Neural crest cell (in vitro differentiated cells): ENCODE results near the gene XPNPEP2. TPM values are rescaled to one million over a fixed set of nuclear protein-coding genes. Genes with fewer than 3 reads are reported as not detected.

Experiments
- DNase-seq: peaks from one replicate; pipeline ENCODE4 v3.0.0; 2021; ENCODE audit warnings: low read depth, mixed read lengths, low spot score
- H3K27ac Mint-ChIP-seq: one replicate; pipeline ENCODE4 v1.8.0; 2021; ENCODE audit warnings: mild to moderate bottlenecking, mixed read lengths; ENCODE audit not compliant: unreplicated experiment
- H3K27me3 Mint-ChIP-seq: 2 replicates; pipeline ENCODE4 v1.8.0; 2021; ENCODE audit warnings: low read depth, mild to moderate bottlenecking, mixed read lengths
- H3K36me3 Mint-ChIP-seq: 2 replicates; pipeline ENCODE4 v1.8.0; 2021; ENCODE audit warnings: low read depth, mild to moderate bottlenecking, mixed read lengths
- H3K4me1 Mint-ChIP-seq: 2 replicates; pipeline ENCODE4 v1.8.0; 2021; ENCODE audit warnings: mixed read lengths
- H3K4me3 Mint-ChIP-seq: one replicate; pipeline ENCODE4 v1.8.0; 2021; ENCODE audit warnings: mild to moderate bottlenecking, mixed read lengths
- H3K9me3 Mint-ChIP-seq: 2 replicates; pipeline ENCODE4 v1.8.0; 2021; ENCODE audit warnings: mixed read lengths
- CTCF ChIP-seq: fragments of 200-600 bp; sonication (generic); conservative IDR thresholded peaks from 2 replicates; pipeline ENCODE4 v1.5.0; 2021; ENCODE audit warnings: antibody characterized with exemption, mild to moderate bottlenecking
- total RNA-seq: library from RNA; stranded (reverse); gene quantifications from 2 replicates; pipeline ENCODE4 v1.2.1, GENCODE V29; 2021

Gene XPNPEP2
- total RNA-seq, 1 donor from 2014 or later, result 0.40 TPM

- Mint-ChIP-seq H3K4me1 (no peaks in the 10 kb centered on the region), H3K9me3 (no peaks in the 10 kb centered on the region), H3K27ac (no peak overlapping the region), H3K36me3 (no peaks in the 10 kb centered on the region), H3K27me3 (no peaks in the 10 kb centered on the region), H3K4me3 (no peak overlapping the region)
- no peak for TF ChIP-seq CTCF
- DNase-seq, result no peak
These were observed 32.7 kb downstream of the XPNPEP2 start for GRCh38 chrX:129771266-129771995.

- Mint-ChIP-seq H3K27me3 (no peaks in the 10 kb centered on the region), H3K36me3 (no peaks in the 10 kb centered on the region), H3K27ac (no peak overlapping the region), H3K9me3 (no peaks in the 10 kb centered on the region), H3K4me1 (no peaks in the 10 kb centered on the region), H3K4me3 (no peak overlapping the region)
- no peak for DNase-seq
- no peak for TF ChIP-seq CTCF
These were observed 34.1 kb downstream of the XPNPEP2 start for GRCh38 chrX:129772796-129773431.

- Mint-ChIP-seq H3K4me3 (no peak overlapping the region), H3K36me3 (no peaks in the 10 kb centered on the region), H3K4me1 (no peaks in the 10 kb centered on the region), H3K9me3 (no peaks in the 10 kb centered on the region), H3K27ac (no peak overlapping the region), H3K27me3 (no peaks in the 10 kb centered on the region)
- DNase-seq, result no peak
- no peak for TF ChIP-seq CTCF
These were observed 35.1 kb downstream of the XPNPEP2 start for GRCh38 chrX:129773649-129774458.

GRCh38 chrX:129777218-129778030 lies 38.6 kb downstream of the XPNPEP2 start:
- Mint-ChIP-seq H3K4me1 (no peaks in the 10 kb centered on the region), H3K9me3 (peaks cover 9% of the 10 kb centered on the region), H3K27ac (no peak overlapping the region), H3K4me3 (no peak overlapping the region), H3K27me3 (no peaks in the 10 kb centered on the region), H3K36me3 (peaks cover 5% of the 10 kb centered on the region)
- no peak for TF ChIP-seq CTCF
- DNase-seq, result no peak

- TF ChIP-seq CTCF, result no peak
- H3K4me1 Mint-ChIP-seq, result no peaks in the 10 kb centered on the region
- H3K36me3 Mint-ChIP-seq, result peaks cover 5% of the 10 kb centered on the region
- no peaks in the 10 kb centered on the region for H3K27me3 Mint-ChIP-seq
- H3K27ac Mint-ChIP-seq, result no peak overlapping the region
- H3K9me3 Mint-ChIP-seq, result peaks cover 9% of the 10 kb centered on the region
- H3K4me3 Mint-ChIP-seq, result no peak overlapping the region
- no peak for DNase-seq
These were observed 40.4 kb downstream of the XPNPEP2 start for GRCh38 chrX:129779086-129779672.
